Thyroid gland (tissue), 4 donors: ENCODE results near the gene MIEF2. TPM values are rescaled to one million over a fixed set of nuclear protein-coding genes. Genes with fewer than 3 reads are reported as not detected.

Experiments used
- DNase-seq, 2 donors: peaks; one replicate each; pipeline ENCODE4 v3.0.0-alpha.2; 2019
- H3K27ac ChIP-seq, 3 donors: fragments of 200-600 bp; sonication (generic); 1 replicate in 2 of 3; 2 replicates in 1 of 3; pipeline ENCODE4 v1.5.1; 2016 to 2019; ENCODE audit warnings: mild to moderate bottlenecking in 1 of 3, moderate library complexity in 1 of 3
- H3K27me3 ChIP-seq: fragments of 200-600 bp; sonication (generic); one replicate; pipeline ENCODE4 v1.5.1; 2019
- H3K36me3 ChIP-seq, 2 donors: fragments of 200-600 bp; sonication (generic); one replicate each; pipeline ENCODE4 v1.5.1; 2016 to 2019
- H3K4me1 ChIP-seq, 2 donors: fragments of 200-600 bp; sonication (generic); one replicate each; pipeline ENCODE4 v1.5.1; 2017 to 2019
- H3K4me3 ChIP-seq, 3 donors: fragments of 200-600 bp; sonication (generic); replicated peaks in 1 of 3; 1 replicate in 2 of 3; 2 replicates in 1 of 3; pipeline ENCODE4 v1.5.1; 2016; ENCODE audit warnings: mild to moderate bottlenecking in 1 of 3
- H3K9me3 ChIP-seq: fragments of 200-600 bp; sonication (generic); one replicate; pipeline ENCODE4 v1.5.1; 2017
- POLR2A ChIP-seq, 2 donors: fragments of 450-650 bp; IDR thresholded peaks; one replicate each; pipeline ENCODE4 v1.6.1; 2017; ENCODE audit warnings: antibody characterized with exemption in 2 of 2, mild to moderate bottlenecking in 2 of 2, moderate library complexity in 1 of 2
- WGBS, 2 donors: methylation state at CpG; one replicate each; pipeline ENCODE4 v1.1.5; 2017; 5-methylcytosine and 5-hydroxymethylcytosine counted together
- intact Hi-C: fragments of 100-400 bp; cut with DNase I; formaldehyde crosslinking; loops from one replicate; pipeline ENCODE4 v1.15.1; 2023
- total RNA-seq, 4 donors: library from RNA; depleted of rRNA; stranded (reverse); fragments of >200 nt; gene quantifications; one replicate each; pipeline ENCODE4 v1.2.3, GENCODE V29; 2016
- TF ChIP-seq, protein P1 (sequence below), 6 experiments: fragments of 200-600 bp in 3 of 6; fragments of 450-650 bp in 3 of 6; sonication (generic) in 3 of 6; IDR thresholded peaks; one replicate each; pipeline ENCODE4 v1.5.1; 2016 to 2019; ENCODE audit warnings: antibody characterized with exemption in 6 of 6, mild to moderate bottlenecking in 2 of 6, inconsistent platforms in 1 of 6, moderate library complexity in 1 of 6

MIEF2 gene
- total RNA-seq, 4 donors from 2014 or later, result 25.7 to 47.0 (median 34.9) TPM

DNA sequence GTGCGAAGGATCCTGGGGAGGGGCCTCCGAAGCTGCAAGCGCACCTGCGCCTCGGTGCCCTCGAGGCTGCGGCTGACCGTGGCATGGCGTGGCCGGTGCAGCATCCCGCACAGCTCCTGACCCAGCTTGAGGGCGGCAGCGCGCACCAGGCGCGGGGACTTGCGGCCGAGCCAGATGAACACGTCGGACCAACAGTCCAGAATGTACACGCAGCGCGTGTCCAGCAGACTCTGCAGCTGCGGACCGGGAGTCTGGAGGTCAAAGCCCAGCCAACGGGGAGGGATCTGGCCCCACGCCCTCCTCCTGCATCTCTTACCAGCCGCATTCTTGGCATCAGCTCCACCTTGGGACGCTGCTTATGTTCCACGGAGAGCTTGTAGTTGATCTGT is 12.9 kb upstream of the MIEF2 start:
- no peak for TF ChIP-seq POLR2A (IDR thresholded peaks at IDR 0.05)
- TF ChIP-seq, protein P1, sequence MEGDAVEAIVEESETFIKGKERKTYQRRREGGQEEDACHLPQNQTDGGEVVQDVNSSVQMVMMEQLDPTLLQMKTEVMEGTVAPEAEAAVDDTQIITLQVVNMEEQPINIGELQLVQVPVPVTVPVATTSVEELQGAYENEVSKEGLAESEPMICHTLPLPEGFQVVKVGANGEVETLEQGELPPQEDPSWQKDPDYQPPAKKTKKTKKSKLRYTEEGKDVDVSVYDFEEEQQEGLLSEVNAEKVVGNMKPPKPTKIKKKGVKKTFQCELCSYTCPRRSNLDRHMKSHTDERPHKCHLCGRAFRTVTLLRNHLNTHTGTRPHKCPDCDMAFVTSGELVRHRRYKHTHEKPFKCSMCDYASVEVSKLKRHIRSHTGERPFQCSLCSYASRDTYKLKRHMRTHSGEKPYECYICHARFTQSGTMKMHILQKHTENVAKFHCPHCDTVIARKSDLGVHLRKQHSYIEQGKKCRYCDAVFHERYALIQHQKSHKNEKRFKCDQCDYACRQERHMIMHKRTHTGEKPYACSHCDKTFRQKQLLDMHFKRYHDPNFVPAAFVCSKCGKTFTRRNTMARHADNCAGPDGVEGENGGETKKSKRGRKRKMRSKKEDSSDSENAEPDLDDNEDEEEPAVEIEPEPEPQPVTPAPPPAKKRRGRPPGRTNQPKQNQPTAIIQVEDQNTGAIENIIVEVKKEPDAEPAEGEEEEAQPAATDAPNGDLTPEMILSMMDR (IDR thresholded peaks at IDR 0.05), result no peak
- H3K36me3 ChIP-seq, result peaks cover 69 to 71% of the 10 kb centered on the region in 2 donors
- DNase-seq, result peak in 1 of 2 donors; percentile 15
- intact Hi-C loops, result no loop called here
- no peak overlapping the region for H3K4me3 ChIP-seq
- 89 to 91% methylated on average over 25 to 29 of the region's 30 CpGs for WGBS, 2 donors
- H3K9me3 ChIP-seq, result no peaks in the 10 kb centered on the region
- H3K27ac ChIP-seq, result no peak overlapping the region
- no peaks in the 10 kb centered on the region for H3K4me1 ChIP-seq
- no peaks in the 10 kb centered on the region for H3K27me3 ChIP-seq

DNA sequence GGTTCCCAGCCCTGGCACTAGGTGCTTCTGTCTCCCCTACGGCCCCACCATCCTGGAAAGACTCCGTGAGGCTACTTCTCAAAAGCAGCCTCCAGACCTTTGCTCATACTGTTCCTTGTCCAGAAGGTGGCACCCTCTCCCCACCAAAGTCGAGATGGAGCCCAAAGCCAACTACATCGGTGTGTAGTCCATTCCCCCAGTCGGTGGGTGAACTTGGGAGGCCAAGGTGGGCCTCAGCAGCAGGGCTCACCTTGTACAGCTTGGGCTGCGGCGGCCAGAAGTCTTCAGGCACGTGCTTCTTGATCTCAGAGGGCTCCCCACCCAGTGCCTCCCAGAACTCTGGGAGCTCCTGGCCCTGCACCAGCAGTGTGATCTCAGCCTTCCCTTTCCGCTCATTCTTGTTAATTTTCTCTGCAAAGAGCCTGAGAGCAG is 12.1 kb upstream of the MIEF2 start:
- DNase-seq, result peak; percentile 51 to 63
- Histone ChIP-seq H3K4me3 (no peak overlapping the region), H3K36me3 (peaks cover 76 to 78% of the 10 kb centered on the region in 2 donors), H3K27ac (no peak overlapping the region), H3K4me1 (no peaks in the 10 kb centered on the region), H3K9me3 (no peaks in the 10 kb centered on the region), H3K27me3 (no peaks in the 10 kb centered on the region)
- 53 to 61% methylated on average over 8 to 9 of the region's 9 CpGs for WGBS, 2 donors
- no peak for TF ChIP-seq POLR2A (IDR thresholded peaks at IDR 0.05)
- TF ChIP-seq, protein P1 (IDR thresholded peaks at IDR 0.05), result peak in 4 of 6 experiments; percentile 37 to 64 (median 62)
- intact Hi-C loops, result no loop called here

DNA sequence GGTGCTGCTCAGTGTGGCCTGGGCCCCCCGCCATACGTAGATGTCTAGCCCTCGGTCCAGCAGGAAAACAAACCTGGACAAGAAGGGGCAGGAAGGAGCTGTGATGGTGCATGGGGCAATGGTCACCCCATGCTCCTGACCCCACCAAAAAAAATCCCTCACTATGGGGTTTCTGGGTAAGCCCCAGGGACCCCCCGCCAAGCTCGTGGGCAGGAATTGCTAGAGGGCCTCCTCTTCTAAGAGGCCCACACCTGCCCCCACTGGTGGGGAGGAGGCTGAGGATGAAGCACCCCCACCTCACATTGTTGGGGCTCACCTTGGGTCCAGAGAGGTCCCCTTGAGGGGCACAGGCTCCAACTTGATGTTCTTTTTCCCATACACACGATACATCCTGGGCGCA is 11.7 kb upstream of the MIEF2 start:
- no peak for TF ChIP-seq POLR2A (IDR thresholded peaks at IDR 0.05)
- TF ChIP-seq, protein P1 (IDR thresholded peaks at IDR 0.05), result no peak
- no peaks in the 10 kb centered on the region for H3K4me1 ChIP-seq
- WGBS, 2 donors, result 86 to 95% methylated on average over 7 of the region's 7 CpGs
- no peak overlapping the region for H3K27ac ChIP-seq
- H3K9me3 ChIP-seq, result no peaks in the 10 kb centered on the region
- intact Hi-C loops, result no loop called here
- H3K27me3 ChIP-seq, result no peaks in the 10 kb centered on the region
- peaks cover 79 to 80% of the 10 kb centered on the region in 2 donors for H3K36me3 ChIP-seq
- H3K4me3 ChIP-seq, result no peak overlapping the region
- no peak for DNase-seq

DNA sequence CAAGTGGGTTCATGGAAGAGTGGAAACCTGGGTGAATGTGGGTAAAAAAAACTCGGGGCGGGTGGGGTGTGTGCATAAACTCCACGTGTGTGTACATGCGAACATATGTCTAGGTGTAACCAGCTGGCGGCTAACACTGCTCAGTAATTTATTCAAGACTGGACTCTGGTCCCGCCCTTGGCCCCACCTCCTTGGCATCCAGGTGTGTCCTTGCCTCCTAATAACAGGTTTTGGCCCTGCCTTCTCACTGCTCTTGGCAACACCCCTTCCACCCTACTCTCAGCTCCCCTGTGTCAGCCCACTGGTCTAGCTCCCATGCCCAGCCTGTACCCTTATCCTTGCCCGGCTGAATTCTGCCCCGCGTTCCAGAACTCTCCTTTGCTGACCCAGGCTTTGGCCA is 10.2 kb upstream of the MIEF2 start:
- Histone ChIP-seq H3K27me3 (no peaks in the 10 kb centered on the region), H3K4me1 (no peaks in the 10 kb centered on the region), H3K27ac (no peak overlapping the region), H3K9me3 (no peaks in the 10 kb centered on the region), H3K36me3 (peaks cover 83 to 88% of the 10 kb centered on the region in 2 donors), H3K4me3 (no peak overlapping the region)
- WGBS, 2 donors, result 88 to 89% methylated on average over 9 of the region's 9 CpGs
- DNase-seq, result peak; percentile 33 to 44
- TF ChIP-seq, protein P1 (IDR thresholded peaks at IDR 0.05), result no peak
- TF ChIP-seq POLR2A (IDR thresholded peaks at IDR 0.05), result no peak
- intact Hi-C loops, result no loop called here

DNA sequence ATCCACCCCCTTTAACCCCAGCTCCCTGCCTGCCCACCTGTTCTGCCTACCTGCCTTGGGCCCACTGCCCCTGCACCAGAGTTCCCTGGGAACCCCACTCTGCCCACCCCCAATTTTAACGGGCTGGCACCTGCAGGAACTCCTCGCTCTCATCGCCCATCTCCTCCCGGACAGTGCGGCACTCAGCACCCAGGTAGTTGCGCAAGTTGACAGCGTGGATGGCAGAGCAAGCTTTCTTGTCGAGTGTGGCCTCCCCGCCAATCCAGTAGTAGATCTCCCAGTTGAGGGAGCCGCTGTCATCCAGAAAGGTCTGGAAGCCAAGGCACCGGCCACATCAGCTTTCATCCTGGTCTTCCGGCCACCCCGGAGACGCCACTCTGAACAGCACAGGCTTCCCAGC is 9.8 kb upstream of the MIEF2 start:
- intact Hi-C loops, result no loop called here
- H3K9me3 ChIP-seq, result no peaks in the 10 kb centered on the region
- no peak overlapping the region for H3K27ac ChIP-seq
- no peak for DNase-seq
- 95 to 98% methylated on average over 13 to 14 of the region's 14 CpGs for WGBS, 2 donors
- TF ChIP-seq POLR2A (IDR thresholded peaks at IDR 0.05), result no peak
- TF ChIP-seq, protein P1 (IDR thresholded peaks at IDR 0.05), result no peak
- H3K4me1 ChIP-seq, result no peaks in the 10 kb centered on the region
- no peaks in the 10 kb centered on the region for H3K27me3 ChIP-seq
- H3K4me3 ChIP-seq, result no peak overlapping the region
- H3K36me3 ChIP-seq, result peaks cover 78 to 88% of the 10 kb centered on the region in 2 donors
